HG03520 (cell line): Measurements from ENCODE around the gene FGFBP3.
"Not testable (repeated sequence)": the region's sequence is repeated elsewhere in the genome, so short reads cannot be mapped to it uniquely, and the experiment has no call there.

Experiments
- ATAC-seq: cut with Tn5 transposase; IDR thresholded peaks from one replicate; pipeline ENCODE4 v1.9.1; 2021; ENCODE audit warnings: mild to moderate bottlenecking, moderate library complexity; ENCODE audit not compliant: unreplicated experiment

Gene FGFBP3

GRCh38 chr10:91901784-91902677 is 7.3 kb downstream of the FGFBP3 start:
- ATAC-seq = no peak

GRCh38 chr10:91897421-91897820 is 11.9 kb downstream of the FGFBP3 start:
- no peak for ATAC-seq

GRCh38 chr10:91896212-91896756 is 13.0 kb downstream of the FGFBP3 start:
- no peak for ATAC-seq

- not testable (repeated sequence) for ATAC-seq
Observed at GRCh38 chr10:91894261-91894685, 15.0 kb downstream of the FGFBP3 start.

- no peak for ATAC-seq
Observed at GRCh38 chr10:91893051-91893450, 16.2 kb downstream of the FGFBP3 start.

- ATAC-seq = no peak
Observed at GRCh38 chr10:91891125-91892001, 17.9 kb downstream of the FGFBP3 start.

GRCh38 chr10:91887272-91888076 is 21.8 kb downstream of the FGFBP3 start:
- ATAC-seq = no peak

- no peak for ATAC-seq
Observed at GRCh38 chr10:91886954-91887271, 22.4 kb downstream of the FGFBP3 start.

GRCh38 chr10:91885362-91886079 is 23.8 kb downstream of the FGFBP3 start:
- no peak for ATAC-seq

GRCh38 chr10:91884536-91884935 is 24.8 kb downstream of the FGFBP3 start:
- ATAC-seq = no peak

- ATAC-seq = no peak
Observed at GRCh38 chr10:91883549-91884444, 25.5 kb downstream of the FGFBP3 start.

- ATAC-seq = no peak
Observed at GRCh38 chr10:91880310-91880709, 29.0 kb downstream of the FGFBP3 start.

- ATAC-seq = no peak
Observed at GRCh38 chr10:91879515-91880170, 29.6 kb downstream of the FGFBP3 start.

- no peak for ATAC-seq
Observed at GRCh38 chr10:91875779-91876178, 33.5 kb downstream of the FGFBP3 start.

GRCh38 chr10:91875156-91875555 is 34.1 kb downstream of the FGFBP3 start:
- ATAC-seq = no peak

- ATAC-seq = no peak
Observed at GRCh38 chr10:91865562-91866081, 43.7 kb downstream of the FGFBP3 start.

GRCh38 chr10:91864744-91865143 is 44.5 kb downstream of the FGFBP3 start:
- no peak for ATAC-seq

- ATAC-seq = no peak
Observed at GRCh38 chr10:91864099-91864498, 45.2 kb downstream of the FGFBP3 start.
